GM18870 (cell line): Measurements from ENCODE around the gene RNMT.
"Not testable (repeated sequence)": the region's sequence is repeated elsewhere in the genome, so short reads cannot be mapped to it uniquely, and the experiment has no call there.

Experiments used
- ATAC-seq: cut with Tn5 transposase; IDR thresholded peaks from one replicate; pipeline ENCODE4 v1.9.1; 2021; ENCODE audit warnings: moderate library complexity; ENCODE audit not compliant: unreplicated experiment

The RNMT gene

DNA sequence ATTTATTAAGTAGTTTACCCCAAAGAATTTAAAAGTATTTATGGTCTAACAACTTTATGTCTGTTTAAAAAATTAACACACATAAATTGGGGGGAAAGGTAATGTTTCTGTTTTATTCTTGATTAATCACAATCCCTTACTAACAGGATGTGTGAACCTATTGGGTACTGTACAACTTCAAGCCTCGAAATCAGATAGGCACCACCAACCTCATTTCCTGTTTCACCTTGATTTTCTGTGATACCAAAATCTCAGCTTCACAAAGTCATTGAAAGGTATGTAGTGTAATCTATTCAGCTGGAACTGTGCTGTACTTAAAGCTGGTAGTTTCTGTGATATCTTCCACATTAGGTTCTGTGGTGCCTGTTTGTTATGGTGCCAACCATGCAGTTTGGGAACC lies 4.0 kb downstream of the RNMT start:
- ATAC-seq: no peak

DNA sequence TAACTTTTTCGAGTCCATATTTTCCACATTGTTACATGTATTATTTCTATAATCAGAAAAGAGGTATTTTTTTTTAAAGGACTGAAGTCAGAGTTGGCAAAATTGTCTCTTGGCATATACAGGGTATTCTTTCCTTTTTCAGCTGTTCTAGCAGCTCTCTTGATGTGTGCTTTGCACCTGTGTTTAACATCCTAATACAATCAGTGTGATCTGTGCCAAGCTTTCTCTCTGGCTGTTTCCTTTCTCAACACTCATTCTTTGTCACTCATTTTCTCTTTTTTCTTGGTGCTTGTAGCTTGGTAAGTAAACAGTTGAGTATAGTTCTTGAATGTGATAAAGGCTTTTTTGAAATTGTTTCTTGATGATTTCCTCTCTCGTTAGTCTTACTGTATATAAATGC lies 9.2 kb downstream of the RNMT start:
- no peak for ATAC-seq

DNA sequence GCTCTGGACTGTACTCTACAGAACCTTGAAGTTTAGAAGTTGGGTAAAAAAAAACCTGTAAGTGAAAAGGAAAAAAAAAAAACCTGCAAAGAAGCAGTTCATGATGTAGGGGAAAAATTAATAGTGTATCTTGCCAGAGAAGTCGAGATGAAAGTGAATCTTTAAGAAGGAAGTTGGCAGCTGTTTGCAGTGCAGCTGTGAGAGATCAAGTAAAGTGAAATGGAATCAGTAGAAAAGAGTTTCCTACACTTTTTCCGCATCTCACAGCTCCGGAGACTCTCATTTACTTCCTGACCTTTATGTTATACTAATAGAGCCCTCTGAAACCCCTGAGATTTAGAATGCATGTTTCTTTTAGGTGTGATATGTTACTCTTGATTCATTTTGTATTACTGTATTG lies 19.2 kb downstream of the RNMT start:
- ATAC-seq: no peak

DNA sequence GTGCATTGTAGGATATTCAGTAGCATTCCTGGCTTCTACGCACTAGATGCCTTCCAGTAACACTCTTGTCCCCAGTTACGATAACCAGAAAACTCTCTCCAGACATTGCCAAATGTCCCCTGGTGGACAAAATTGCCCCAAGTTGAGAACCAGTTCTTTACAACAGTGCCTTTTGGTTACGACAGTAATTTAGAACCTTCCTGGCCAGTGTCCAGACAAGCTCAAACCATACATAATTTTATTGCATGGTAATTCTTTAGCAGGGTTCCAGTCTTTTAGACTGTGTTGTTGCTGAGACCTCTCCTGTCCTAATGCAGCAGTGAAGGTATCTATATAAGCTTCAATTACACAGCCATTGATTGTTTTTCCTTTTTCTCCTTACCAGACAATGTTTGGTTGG lies 20.2 kb downstream of the RNMT start:
- no peak for ATAC-seq

DNA sequence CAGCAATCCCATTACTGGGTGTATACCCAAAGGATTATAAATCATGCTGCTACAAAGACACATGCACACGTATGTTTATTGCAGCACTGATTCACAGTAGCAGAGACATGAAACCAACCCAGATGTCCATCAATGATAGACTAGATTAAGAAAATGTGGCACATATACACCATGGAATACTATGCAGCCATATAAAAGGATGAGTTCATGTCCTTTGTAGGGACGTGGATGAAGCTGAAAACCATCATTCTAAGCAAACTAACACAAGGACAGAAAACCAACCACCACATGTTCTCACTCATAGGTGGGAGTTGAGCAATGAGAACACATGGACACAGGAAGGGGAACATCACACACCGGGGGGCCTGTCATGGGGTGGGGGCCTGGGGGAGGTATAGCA lies 25.1 kb downstream of the RNMT start:
- not testable (repeated sequence) for ATAC-seq

DNA sequence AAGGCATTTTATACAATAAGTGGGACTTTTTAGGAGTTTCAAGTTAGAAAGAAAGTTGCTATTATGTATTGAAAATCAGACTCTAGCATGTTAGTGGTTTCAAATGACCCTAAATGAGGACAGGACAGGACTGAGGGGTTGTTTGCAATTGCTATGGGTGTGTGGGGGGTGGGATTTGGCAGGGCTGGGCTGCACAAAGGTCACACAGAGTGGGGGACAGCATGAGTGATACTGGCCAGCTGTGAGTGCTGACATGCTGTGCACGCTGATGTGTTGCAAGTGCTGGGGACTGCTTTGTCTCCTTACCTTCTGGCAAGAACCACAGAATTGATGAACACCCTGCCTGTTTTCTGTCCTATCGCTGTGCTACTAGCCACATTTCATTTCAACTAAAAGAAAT lies 29.8 kb downstream of the RNMT start:
- ATAC-seq: no peak

DNA sequence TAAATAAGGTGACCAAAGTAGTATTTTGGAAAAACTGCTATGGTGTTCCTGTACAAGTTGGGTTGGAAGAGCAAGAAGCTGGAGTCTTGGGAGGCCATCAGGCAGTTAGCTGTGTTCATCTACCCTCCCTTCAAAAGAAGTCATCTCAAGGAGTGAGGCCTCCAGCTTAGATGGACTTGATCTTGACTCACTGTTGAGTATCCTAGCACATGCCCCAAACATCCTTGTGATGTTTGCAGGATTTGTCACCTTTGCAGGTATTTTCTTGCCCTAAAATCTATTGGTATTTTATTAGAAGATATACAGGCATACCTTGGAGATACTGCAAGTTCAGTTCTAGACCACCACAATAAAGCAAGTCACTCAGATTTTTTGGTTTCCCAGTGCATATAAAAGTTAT lies 30.2 kb downstream of the RNMT start:
- ATAC-seq: no peak

DNA sequence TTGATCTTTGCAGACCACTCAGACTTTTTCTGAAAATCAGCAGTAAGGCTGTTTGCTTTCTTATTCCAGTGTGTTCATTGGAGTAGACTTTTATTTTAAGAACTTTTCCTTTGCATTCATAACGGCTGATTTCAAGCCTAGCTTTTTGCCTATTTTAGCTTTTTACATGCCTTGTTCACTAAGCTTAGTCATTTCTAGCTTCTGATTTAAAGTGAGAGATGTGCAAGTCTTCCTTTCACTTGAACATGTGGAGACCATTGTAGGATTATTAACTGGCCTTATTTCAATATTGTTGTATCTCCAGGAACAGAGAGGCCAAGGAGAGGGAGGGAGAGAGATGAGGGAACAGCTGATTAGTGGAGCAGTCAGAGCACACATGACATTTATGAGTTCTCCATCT lies 32.1 kb downstream of the RNMT start:
- no peak for ATAC-seq

DNA sequence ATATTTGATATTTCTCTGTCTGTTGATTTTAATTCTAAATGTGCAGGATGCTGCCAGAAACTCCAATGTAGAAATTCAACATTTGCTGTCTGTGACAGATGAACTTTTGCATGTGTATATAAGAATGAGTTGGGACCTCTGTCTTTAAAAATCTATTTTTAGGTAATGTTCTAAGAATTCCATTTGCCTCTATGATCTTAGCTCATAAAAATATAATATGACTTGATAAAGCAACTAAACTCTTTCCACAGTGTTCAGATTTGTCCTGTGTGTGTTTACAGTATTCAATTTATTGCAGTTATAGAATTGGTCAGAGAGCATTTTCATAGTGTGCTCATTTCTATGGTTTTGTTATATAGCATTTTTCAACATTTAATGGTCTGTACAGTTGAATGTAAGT lies 33.6 kb downstream of the RNMT start:
- ATAC-seq: no peak

DNA sequence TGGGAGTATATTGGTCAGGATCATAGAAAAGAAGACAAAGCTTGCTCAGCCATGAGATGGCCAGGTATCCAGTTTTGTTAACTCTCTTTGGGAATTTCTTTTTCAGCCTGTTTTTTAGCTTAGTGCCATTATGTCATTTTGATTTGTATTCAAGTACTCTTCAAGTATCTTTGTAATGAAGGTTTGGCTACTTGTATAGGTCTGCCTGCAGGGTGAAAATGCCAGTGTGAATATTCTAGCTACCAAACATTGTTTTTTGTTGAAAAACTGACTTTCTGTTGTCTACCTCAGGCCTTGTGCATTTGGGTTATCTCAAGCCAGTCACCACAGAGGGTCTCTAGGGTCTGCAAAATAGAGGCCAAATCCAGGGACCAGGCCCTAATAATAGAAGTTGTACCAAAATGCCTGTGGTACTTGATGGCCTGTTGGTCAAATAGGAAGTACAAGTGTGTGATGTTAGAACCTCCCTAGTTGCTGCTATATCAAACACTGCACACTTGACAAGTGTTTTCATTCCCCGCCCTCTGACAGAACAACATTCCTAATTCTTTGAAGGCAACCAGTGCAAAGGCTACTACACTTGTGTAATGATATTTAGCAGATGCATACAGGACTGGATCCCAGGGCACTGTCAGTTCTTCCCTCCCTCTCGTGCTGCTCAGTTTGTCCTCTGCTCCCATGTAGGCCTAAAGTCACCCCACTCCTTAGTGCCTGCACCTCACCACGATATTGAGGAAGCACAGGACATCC lies 36.4 kb downstream of the RNMT start:
- ATAC-seq: no peak

DNA sequence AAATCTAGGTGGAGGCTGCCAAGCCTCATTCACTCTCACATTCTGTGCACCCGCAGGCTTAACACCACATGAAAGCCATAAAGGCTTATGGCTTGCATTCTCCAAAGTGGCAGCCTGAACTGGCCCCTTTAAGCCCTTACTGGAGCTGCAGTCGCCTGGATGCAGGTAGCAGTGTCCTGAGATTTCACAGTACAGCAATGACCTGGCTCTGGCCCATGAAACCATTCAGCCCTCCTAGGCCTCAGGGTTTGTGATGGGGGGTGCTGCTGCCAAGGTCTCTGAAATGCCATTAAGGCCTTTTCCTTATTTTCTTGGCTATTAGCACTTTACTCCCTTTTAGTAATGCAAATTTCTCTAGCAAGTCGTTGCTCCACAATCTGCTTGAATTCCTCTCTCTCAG lies 48.6 kb downstream of the RNMT start:
- ATAC-seq: no peak

DNA sequence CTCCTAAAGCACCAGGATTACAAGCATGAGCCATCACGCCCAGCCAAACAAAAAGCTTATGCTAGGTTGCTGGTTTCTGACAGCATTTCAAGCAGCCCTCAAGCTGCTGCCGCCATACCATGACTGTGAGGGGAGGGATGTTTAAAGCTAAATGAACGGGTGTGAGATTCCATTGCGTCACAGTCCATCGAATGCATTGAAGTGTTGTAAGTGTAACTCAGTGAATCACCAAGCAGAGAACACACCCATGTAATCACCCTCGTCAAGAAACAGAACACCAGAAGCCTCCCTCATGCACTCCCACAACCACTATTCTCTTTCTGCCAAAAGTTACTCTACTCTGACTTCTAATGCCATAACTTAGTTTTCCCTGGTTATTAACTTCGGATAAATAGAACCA lies 64.7 kb downstream of the RNMT start:
- ATAC-seq: no peak

DNA sequence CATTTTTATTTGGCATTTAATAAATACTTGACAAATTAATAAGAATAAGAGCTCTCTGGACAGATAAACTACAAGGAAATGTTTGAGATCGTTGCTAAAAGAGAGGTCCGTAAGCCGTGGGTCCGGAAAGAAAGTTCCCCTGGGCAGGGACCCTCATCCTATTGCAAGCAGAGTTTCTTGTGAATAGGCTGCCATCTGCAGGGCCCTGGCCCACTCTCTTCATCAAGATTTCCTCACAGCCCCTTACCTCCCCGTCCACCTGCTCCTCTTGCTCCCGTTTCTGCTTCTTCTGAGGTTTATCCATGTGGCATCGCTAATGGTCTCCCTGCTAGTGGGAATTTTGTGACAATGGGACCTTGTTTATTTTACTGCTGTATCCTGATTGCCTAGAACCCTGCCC lies 67.3 kb downstream of the RNMT start:
- ATAC-seq: no peak

DNA sequence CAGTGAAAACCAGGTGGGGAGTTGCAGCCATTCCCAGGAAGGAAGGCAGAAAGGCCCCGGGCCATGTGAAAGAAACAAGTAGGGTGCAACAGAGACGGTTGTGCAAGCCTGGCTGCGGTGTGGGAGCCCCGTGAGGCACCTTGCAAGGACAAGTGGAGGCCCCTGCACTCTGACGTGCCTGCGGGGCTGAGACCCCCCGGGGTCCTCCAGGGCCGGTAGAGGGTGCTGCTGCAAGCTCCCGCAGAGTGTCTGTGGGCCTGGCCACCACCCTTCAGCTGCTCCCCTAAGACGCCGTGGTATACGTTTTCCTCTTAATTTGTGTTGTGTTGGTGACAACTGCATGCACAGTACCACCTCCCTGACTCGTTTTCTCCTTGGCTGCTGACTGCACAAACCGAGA lies 70.0 kb downstream of the RNMT start:
- no peak for ATAC-seq

DNA sequence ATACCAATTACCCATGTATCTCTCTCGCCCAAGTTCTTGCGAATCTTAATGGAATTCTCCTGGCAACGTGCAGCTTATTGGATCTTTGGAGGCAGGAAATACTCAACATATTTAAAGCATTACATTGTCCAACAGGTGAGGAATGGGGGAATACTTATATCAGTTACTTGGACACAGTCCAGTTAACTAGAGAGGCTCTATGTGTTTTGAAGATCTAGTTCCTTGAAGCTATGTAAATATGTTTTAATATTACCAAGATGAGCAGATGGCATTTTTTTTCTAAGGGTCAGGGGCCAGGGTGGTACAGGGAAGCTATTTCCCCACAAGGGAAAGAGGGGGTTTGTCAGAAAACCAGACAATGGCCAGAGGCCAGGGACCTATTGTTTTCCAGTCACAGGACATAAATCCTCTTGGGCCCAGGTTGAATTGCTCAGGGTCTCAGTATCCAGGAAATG lies 70.7 kb downstream of the RNMT start:
- no peak for ATAC-seq

DNA sequence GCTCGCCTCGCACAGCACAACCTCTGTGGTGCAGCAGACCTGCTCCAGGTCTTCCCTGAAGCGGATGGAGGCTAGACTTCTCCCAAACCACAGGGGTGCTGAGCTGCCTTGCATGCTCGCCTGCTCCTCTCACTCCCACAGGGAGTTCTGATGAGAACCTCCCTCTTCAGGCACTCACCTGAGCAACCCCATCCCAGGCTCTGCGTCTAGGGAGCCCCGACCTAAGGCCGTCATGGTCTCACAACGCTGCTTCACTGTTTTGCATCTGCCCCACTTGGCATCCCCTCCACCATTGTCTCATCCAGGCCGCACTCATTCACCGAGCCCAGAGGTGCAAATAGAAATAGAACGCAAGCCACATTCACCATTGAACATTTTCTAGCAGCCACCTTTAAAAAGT lies 72.9 kb downstream of the RNMT start:
- ATAC-seq: no peak

DNA sequence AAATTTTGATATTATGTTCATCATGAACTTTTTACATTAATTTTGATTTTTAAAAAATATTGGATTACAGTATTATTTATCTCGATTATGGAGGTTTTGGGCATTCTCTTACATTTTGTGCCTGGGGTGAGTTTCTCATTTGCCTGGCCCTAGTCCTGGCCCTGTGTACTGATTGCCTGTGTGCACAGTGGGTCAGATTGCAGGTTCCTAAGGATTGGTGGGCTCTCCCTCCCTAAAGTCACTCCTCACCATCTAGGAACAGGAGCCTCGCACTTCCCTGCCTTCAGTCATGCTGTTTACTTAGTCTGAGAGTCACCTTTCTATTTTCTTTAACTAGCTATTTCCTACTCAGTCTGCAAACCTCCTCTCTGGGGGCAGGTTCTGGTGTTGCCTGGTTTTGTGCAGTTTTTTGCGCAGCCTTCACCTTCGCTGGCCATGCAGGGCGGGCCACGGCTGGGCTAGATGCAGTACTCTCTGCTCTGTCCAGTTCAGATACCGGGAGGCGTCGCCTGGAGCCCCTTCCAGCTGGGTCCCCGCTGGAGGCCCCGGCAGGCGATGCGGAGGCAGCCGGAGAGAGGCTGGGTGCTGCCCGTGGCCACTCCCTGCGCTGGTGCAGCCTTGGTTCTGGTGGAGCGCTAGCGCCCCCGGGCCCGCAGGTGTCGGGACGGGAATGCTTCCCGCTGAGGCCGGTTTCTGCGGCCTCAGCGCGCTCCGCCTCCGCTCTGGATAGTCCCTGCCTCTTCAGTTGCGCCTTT lies 74.2 kb downstream of the RNMT start:
- no peak for ATAC-seq

DNA sequence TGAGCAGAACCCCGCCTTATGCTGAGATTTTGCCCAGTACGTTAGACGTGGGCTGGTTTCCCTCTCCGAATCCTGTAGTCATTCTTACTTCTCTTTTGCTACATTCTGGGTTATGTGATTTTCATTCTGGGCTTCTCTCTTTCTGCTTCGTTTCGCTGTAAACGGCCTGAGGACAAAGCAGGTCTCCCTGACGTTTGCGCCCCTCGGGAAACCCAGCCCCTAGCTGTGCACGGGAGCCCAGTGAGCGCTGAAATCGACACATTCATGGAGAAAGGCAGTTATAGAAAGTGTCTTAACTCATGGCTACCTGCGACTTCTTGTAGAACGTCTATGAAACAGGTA lies 74.8 kb downstream of the RNMT start:
- ATAC-seq: no peak

DNA sequence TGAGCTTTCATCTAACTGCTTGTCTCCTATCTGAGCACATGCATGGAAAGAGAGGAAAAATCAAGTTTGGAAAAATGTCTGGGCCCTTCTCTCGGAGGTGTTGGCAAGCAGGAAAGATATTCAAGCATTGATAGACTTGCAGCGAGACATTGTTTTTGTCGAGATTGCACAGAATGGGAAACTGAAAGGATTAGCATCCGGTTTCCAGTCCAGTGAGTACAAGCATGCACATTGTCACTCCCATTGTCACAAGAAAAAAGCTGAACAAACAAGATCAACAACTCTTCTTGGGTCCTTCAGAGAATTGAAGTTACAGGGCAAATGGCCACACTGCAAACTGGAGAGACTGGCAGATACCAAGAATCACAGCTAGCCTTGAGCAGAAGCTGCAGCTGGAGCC lies 77.8 kb downstream of the RNMT start:
- ATAC-seq: peak; percentile 60

DNA sequence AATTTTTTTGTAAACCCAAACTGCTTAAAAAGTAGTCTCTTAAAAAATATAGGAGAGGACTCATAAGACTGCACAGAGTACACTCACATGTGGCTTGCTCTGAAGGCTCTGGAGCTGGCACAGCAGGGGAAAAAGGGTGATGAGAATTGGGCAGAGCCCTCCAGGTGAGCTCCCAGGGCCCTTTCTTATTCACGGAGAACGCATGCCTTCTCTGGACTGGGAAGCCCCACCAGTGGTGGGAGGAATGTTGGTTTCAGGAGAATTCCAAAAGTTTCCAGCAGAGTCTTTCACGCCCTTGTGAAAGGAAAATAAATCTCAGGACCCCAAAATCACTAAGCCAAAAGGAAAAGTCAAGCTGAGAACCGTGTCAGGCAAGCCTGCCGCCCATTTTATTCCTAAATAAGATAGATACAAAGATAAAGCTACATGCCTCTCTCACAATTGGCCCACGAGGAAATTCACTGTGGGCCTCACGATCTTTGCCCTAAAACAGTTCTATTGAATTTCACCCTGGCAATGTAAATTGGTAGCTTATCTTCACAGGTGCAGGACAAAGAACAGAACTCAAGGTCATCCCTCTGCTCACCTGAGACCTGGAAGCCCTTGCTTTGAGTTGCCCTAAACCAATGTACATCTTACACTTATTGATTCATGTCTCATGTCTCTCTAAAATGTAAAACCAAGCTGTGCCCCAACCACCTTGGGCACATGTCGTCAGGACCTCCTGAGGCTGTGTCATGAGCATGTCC lies 82.0 kb downstream of the RNMT start:
- no peak for ATAC-seq

DNA sequence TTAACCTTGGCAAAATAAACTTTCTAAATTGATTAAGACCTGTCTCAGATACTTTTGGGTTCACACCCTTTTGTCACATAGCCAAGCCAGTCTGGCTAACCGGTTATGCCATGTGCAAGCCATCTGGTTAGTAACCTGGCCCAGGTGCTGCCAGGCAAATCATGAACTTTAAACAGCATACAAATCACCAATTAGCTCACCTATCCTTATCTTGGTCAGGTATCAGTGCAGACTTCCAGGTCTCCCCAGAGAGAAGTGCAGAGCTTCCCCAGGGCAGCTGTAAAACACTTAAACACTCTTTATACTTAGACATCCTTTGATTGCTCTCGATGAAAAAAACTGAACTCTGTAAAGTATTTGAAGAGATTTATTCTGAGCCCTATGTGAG lies 82.6 kb downstream of the RNMT start:
- no peak for ATAC-seq
